CD4-positive, alpha-beta T cell (primary cell): ENCODE results near the gene NFE2L1. TPM values are rescaled to one million over a fixed set of nuclear protein-coding genes. Genes with fewer than 3 reads are reported as not detected.

Experiments
- ATAC-seq: fragments of 200-7000 bp; cut with Tn5 transposase; one replicate; pipeline ENCODE4 v1.10.0; 2022; ENCODE audit warnings: mild to moderate bottlenecking; ENCODE audit not compliant: poor library complexity
- CTCF ChIA-PET: fragments of 350-600 bp; sonication (Branson Sonifier 250); formaldehyde crosslinking; loops from one replicate; lab custom pipeline; 2021; ENCODE audit warnings: antibody characterized with exemption, inconsistent platforms; lab: Charles Lee
- POLR2A ChIA-PET: fragments of 350-600 bp; sonication (Branson Sonifier 250); formaldehyde crosslinking; loops from one replicate; lab custom pipeline; 2021; ENCODE audit warnings: antibody characterized with exemption, inconsistent platforms; lab: Charles Lee
- DNase-seq, 14 experiments: peaks; one replicate each; pipeline ENCODE4 v3.0.0-alpha.2; 2013 to 2020; ENCODE audit warnings: mixed read lengths in 2 of 14
- H3K27ac ChIP-seq, 2 donors: one replicate each; pipeline versions ENCODE4 v1.5.1 to v1.7.0; 2013; ENCODE audit warnings: low read length in 2 of 2, low read depth in 1 of 2, mild to moderate bottlenecking in 1 of 2
- H3K27me3 ChIP-seq, 2 experiments: 1 replicate in 1 of 2; 2 replicates in 1 of 2; pipeline versions ENCODE4 v1.6.1 to v1.7.0; 2013; ENCODE audit warnings: low read length in 2 of 2, control low read depth in 1 of 2, mild to moderate bottlenecking in 1 of 2, moderate library complexity in 1 of 2; ENCODE audit not compliant: insufficient read depth in 2 of 2, control insufficient read depth in 1 of 2
- H3K36me3 ChIP-seq: one replicate; pipeline ENCODE4 v1.6.1; 2013; ENCODE audit warnings: low read length, control low read depth; ENCODE audit not compliant: insufficient read depth
- H3K4me1 ChIP-seq: one replicate; pipeline ENCODE4 v1.6.1; 2013; ENCODE audit warnings: low read length, control low read depth; ENCODE audit not compliant: insufficient read depth
- H3K4me3 ChIP-seq: one replicate; pipeline ENCODE4 v1.5.1; 2013; ENCODE audit warnings: mild to moderate bottlenecking, low read length, moderate library complexity
- H3K9me3 ChIP-seq, 2 experiments: 1 replicate in 1 of 2; 2 replicates in 1 of 2; pipeline versions ENCODE4 v1.6.1 to v1.7.0; 2013; ENCODE audit warnings: low read length in 2 of 2, mild to moderate bottlenecking in 2 of 2, control low read depth in 1 of 2, moderate library complexity in 1 of 2; ENCODE audit not compliant: control insufficient read depth in 1 of 2, insufficient read depth in 1 of 2
- H3K27ac Mint-ChIP-seq: one replicate; pipeline ENCODE4 v1.8.0; 2020; ENCODE audit warnings: mixed read lengths
- H3K27me3 Mint-ChIP-seq: one replicate; pipeline ENCODE4 v1.8.0; 2021; ENCODE audit warnings: mixed read lengths
- H3K36me3 Mint-ChIP-seq: one replicate; pipeline ENCODE4 v1.8.0; 2021; ENCODE audit warnings: low read depth, mixed read lengths
- H3K4me1 Mint-ChIP-seq: one replicate; pipeline ENCODE4 v1.8.0; 2021; ENCODE audit warnings: low read depth, mixed read lengths
- H3K4me3 Mint-ChIP-seq: one replicate; pipeline ENCODE4 v1.8.0; 2020; ENCODE audit warnings: mild to moderate bottlenecking, mixed read lengths
- H3K9me3 Mint-ChIP-seq: one replicate; pipeline ENCODE4 v1.8.0; 2020; ENCODE audit warnings: mixed read lengths
- CTCF ChIP-seq: fragments of 200-600 bp; IDR thresholded peaks from one replicate; pipeline ENCODE4 v1.8.0; 2022; ENCODE audit warnings: antibody characterized with exemption, mild to moderate bottlenecking
- intact Hi-C, 2 experiments: fragments of 100-400 bp; cut with DNase I in 1 of 2; cut with micrococcal nuclease in 1 of 2; formaldehyde crosslinking; loops; one replicate each; pipeline versions ENCODE4 v1.15.1 to v1.9.0; 2023 to 2025; cut with DNase I, micrococcal nuclease
- total RNA-seq, 174 experiments: library from RNA in 2 of 174; stranded (reverse) in 2 of 174; gene quantifications; one replicate each; pipeline ENCODE4 v1.2.3 and lab custom pipeline; 2021 to 2026

Gene NFE2L1
- total RNA-seq, 2 experiments from 2014 or later, result 28.1 to 30.6 TPM

GRCh38 chr17:48038687-48039086 is 9.5 kb upstream of the NFE2L1 start:
- CTCF ChIA-PET, result no interaction called here
- peaks cover 9% of the 10 kb centered on the region for H3K4me1 Mint-ChIP-seq
- H3K4me3 ChIP-seq, result no peak overlapping the region
- no peaks in the 10 kb centered on the region for H3K36me3 ChIP-seq
- peaks cover 41% of the 10 kb centered on the region for H3K27me3 Mint-ChIP-seq
- no peak for DNase-seq
- H3K9me3 ChIP-seq, result no peaks in the 10 kb centered on the region
- H3K4me3 Mint-ChIP-seq, result peak overlapping the region; percentile 97
- no peak overlapping the region for H3K27ac ChIP-seq
- H3K4me1 ChIP-seq, result peaks cover 15% of the 10 kb centered on the region
- POLR2A ChIA-PET, result interaction anchor here (1.1 kb wide), 1 partner anchor 9 kb away, joined by 3 read pairs; no protein-coding TSS in a partner anchor
- no peak overlapping the region for H3K27ac Mint-ChIP-seq
- no peak for ATAC-seq
- no peaks in the 10 kb centered on the region for H3K36me3 Mint-ChIP-seq
- peaks cover 17 to 21% of the 10 kb centered on the region in 2 experiments for H3K27me3 ChIP-seq
- TF ChIP-seq CTCF, result no peak
- H3K9me3 Mint-ChIP-seq, result no peaks in the 10 kb centered on the region
- intact Hi-C loops, result no loop called here

- ChIA-PET POLR2A (interaction anchor here (1.3 kb wide), 1 partner anchor 23 kb away, joined by 3 read pairs; no protein-coding TSS in a partner anchor), CTCF (interaction anchor here (1.2 to 1.4 kb wide), 2 partner anchors 17 to 22 kb away, joined by 3 to 6 read pairs; no protein-coding TSS in a partner anchor)
- H3K36me3 ChIP-seq, result no peaks in the 10 kb centered on the region
- DNase-seq (no peak), ATAC-seq (no peak)
- peaks cover 6% of the 10 kb centered on the region for H3K36me3 Mint-ChIP-seq
- no peaks in the 10 kb centered on the region for H3K9me3 Mint-ChIP-seq
- H3K4me1 ChIP-seq, result peaks cover 18% of the 10 kb centered on the region
- no peak for TF ChIP-seq CTCF
- no peak overlapping the region for H3K4me3 ChIP-seq
- intact Hi-C loops, result no loop called here
- H3K27me3 ChIP-seq, result peaks cover 0 to 9% of the 10 kb centered on the region in 2 experiments
- no peak overlapping the region for H3K27ac Mint-ChIP-seq
- H3K4me3 Mint-ChIP-seq, result no peak overlapping the region
- H3K27me3 Mint-ChIP-seq, result peaks cover 13% of the 10 kb centered on the region
- H3K9me3 ChIP-seq, result no peaks in the 10 kb centered on the region
- no peak overlapping the region for H3K27ac ChIP-seq
- H3K4me1 Mint-ChIP-seq, result peaks cover 28% of the 10 kb centered on the region
Measured at GRCh38 chr17:48043176-48043575, 5.0 kb upstream of the NFE2L1 start.

- no peaks in the 10 kb centered on the region for H3K36me3 ChIP-seq
- no peak for ATAC-seq
- intact Hi-C loops, result loop anchor here in 1 of 2 experiments (5.0 kb wide), 1 partner anchor 393 kb away; no protein-coding TSS in a partner anchor
- H3K4me3 ChIP-seq, result no peak overlapping the region
- Mint-ChIP-seq H3K9me3 (no peaks in the 10 kb centered on the region), H3K36me3 (peaks cover 16% of the 10 kb centered on the region), H3K27me3 (no peaks in the 10 kb centered on the region), H3K4me3 (no peak overlapping the region), H3K4me1 (peaks cover 35% of the 10 kb centered on the region), H3K27ac (no peak overlapping the region)
- no peak for TF ChIP-seq CTCF
- no peak for DNase-seq
- ChIA-PET CTCF (interaction anchor here (0.6 to 1.1 kb wide), 2 partner anchors 90 to 679 kb away, joined by 3 read pairs; no protein-coding TSS in a partner anchor), POLR2A (interaction anchor here (0.6 kb wide), 1 partner anchor 329 kb away, joined by 4 read pairs; no protein-coding TSS in a partner anchor)
- H3K27me3 ChIP-seq, result no peaks in the 10 kb centered on the region
- H3K4me1 ChIP-seq, result peaks cover 29% of the 10 kb centered on the region
- no peak overlapping the region for H3K27ac ChIP-seq
- H3K9me3 ChIP-seq, result no peaks in the 10 kb centered on the region
Measured at GRCh38 chr17:48044851-48045250, 3.3 kb upstream of the NFE2L1 start.
